ENCODE data around the gene PHLPP1. TPM values are rescaled to one million over a fixed set of nuclear protein-coding genes. Genes with fewer than 3 reads are reported as not detected.

The PHLPP1 gene
- total RNA-seq, 1 experiment from 2014 or later, result 14.1 TPM

DNA sequence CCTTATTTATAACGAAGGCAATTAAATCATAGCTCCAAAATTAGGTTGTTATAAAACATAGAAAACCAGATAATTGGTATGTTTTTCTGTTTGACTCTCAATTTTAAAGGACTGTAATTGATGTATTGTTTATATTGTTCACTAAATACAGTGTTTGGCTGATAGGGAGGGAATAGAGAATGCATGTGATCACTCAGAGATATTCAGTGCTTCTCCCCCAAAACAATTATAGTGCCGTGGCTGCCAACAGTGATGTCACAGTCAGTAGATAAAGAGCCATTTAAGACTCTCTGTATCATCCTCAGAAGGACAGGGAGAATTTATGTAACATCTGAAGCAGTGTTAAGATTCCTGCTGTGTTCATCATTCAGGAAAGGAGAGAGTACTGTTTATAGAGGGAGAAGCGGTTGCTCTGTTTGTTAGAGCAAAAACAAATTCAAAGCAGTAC is 69.6 kb downstream of the PHLPP1 start:
- POLR2A ChIA-PET (ENCODE audit: unreplicated experiment), result no interaction called here
- Histone ChIP-seq H2AFZ (ENCODE audit: low read length) (no peak overlapping the region), H3K27ac (ENCODE audit: low read length) (no peak overlapping the region), H3K27me3 (ENCODE audit: low read length) (no peaks in the 10 kb centered on the region), H3F3A (ENCODE audit: low read length, unreplicated experiment) (no peaks in the 10 kb centered on the region), H3K9me2 (replicated peaks; ENCODE audit: low read length) (no peaks in the 10 kb centered on the region), H3K4me1 (ENCODE audit: insufficient read depth, low read length) (peaks cover 38% of the 10 kb centered on the region), H3K4me3 (ENCODE audit: low read length) (no peak overlapping the region), H3K36me3 (ENCODE audit: low read depth, low read length) (no peaks in the 10 kb centered on the region), H3K4me2 (ENCODE audit: low read length) (no peak overlapping the region), H4K20me1 (ENCODE audit: low read length) (peaks cover 15% of the 10 kb centered on the region), H3K79me2 (ENCODE audit: low read length) (peaks cover 95% of the 10 kb centered on the region), H3K9ac (ENCODE audit: low read length) (no peak overlapping the region), H3K9me3 (ENCODE audit: low read length) (no peaks in the 10 kb centered on the region)
- ATAC-seq (no peak), DNase-seq (no peak)
- CTCF ChIA-PET, result no interaction called here
- TF ChIP-seq, protein P1, sequence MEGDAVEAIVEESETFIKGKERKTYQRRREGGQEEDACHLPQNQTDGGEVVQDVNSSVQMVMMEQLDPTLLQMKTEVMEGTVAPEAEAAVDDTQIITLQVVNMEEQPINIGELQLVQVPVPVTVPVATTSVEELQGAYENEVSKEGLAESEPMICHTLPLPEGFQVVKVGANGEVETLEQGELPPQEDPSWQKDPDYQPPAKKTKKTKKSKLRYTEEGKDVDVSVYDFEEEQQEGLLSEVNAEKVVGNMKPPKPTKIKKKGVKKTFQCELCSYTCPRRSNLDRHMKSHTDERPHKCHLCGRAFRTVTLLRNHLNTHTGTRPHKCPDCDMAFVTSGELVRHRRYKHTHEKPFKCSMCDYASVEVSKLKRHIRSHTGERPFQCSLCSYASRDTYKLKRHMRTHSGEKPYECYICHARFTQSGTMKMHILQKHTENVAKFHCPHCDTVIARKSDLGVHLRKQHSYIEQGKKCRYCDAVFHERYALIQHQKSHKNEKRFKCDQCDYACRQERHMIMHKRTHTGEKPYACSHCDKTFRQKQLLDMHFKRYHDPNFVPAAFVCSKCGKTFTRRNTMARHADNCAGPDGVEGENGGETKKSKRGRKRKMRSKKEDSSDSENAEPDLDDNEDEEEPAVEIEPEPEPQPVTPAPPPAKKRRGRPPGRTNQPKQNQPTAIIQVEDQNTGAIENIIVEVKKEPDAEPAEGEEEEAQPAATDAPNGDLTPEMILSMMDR (conservative IDR thresholded peaks at IDR 0.05; ENCODE audit: low read depth, low read length), result no peak
- TF ChIP-seq EZH2phosphoT487 (IDR thresholded peaks at IDR 0.05; ENCODE audit: borderline replicate concordance, low read length) (no peak), EZH2 (IDR thresholded peaks at IDR 0.05; ENCODE audit: low read length, unreplicated experiment) (no peak)
- no TSS peak for BruUV-seq (replicated peaks)
- intact Hi-C loops (cut with micrococcal nuclease), result no loop called here

DNA sequence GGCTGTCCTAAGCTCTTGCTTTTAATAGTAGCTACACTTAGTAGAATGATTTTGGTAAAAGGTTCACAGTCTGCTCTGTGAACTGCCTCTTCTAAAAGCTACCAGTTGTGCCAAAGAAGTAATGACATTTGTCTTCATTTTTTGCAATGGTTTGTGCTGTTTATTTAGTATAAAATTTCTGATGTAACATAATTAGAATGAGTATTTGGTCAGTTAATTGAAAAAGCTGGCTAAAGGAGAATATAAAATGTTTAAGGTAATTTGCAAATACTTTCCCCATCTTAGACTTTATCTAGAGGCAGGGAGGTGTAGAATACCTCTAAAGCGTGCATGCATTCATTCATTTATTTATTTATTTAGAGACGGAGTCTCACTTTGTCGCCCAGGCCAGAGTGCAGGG is 71.3 kb downstream of the PHLPP1 start:
- H3K79me2 ChIP-seq (ENCODE audit: low read length), result peaks cover 90% of the 10 kb centered on the region
- POLR2A ChIA-PET (ENCODE audit: unreplicated experiment), result no interaction called here
- no peak overlapping the region for H3K9ac ChIP-seq (ENCODE audit: low read length)
- no TSS peak for BruUV-seq (replicated peaks)
- H3K4me1 ChIP-seq (ENCODE audit: insufficient read depth, low read length), result peaks cover 27% of the 10 kb centered on the region
- intact Hi-C loops (cut with micrococcal nuclease), result no loop called here
- no peaks in the 10 kb centered on the region for H3F3A ChIP-seq (ENCODE audit: low read length, unreplicated experiment)
- no peak for DNase-seq
- peaks cover 10% of the 10 kb centered on the region; the same call in 1 of the 2 replicates for H4K20me1 ChIP-seq (ENCODE audit: low read length)
- H3K36me3 ChIP-seq (ENCODE audit: low read depth, low read length), result no peaks in the 10 kb centered on the region
- CTCF ChIA-PET, result no interaction called here
- ATAC-seq, result no peak
- no peak overlapping the region for H2AFZ ChIP-seq (ENCODE audit: low read length)
- H3K27me3 ChIP-seq (ENCODE audit: low read length), result no peaks in the 10 kb centered on the region
- H3K4me3 ChIP-seq (ENCODE audit: low read length), result no peak overlapping the region
- no peak overlapping the region for H3K27ac ChIP-seq (ENCODE audit: low read length)
- TF ChIP-seq EZH2 (IDR thresholded peaks at IDR 0.05; ENCODE audit: low read length, unreplicated experiment), result no peak
- H3K4me2 ChIP-seq (ENCODE audit: low read length), result no peak overlapping the region
- no peaks in the 10 kb centered on the region for H3K9me2 ChIP-seq (replicated peaks; ENCODE audit: low read length)
- no peaks in the 10 kb centered on the region for H3K9me3 ChIP-seq (ENCODE audit: low read length)

DNA sequence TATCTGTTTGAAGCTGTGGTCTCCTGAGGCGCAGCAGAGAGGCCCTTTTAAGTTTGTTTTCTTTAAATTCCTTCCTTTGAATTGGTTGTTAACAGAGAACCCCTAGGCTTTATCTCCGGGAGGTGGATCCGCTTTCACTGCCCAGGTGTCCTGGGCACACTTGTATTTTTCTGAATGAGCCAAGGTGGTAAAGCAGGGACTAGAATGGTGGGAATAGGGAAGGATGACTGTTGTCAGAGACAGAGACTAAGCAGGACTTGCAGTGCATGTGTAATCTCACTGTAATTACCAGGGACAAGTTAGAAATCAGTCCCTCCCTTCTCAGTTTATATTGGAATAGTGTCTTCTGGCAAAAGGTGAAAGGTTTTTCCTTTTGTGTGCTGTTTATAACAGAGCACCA is 72.8 kb downstream of the PHLPP1 start:
- 0 out of 2 replicates have a peak, but pooled peaks cover 4% of the 10 kb centered on the region for H4K20me1 ChIP-seq (ENCODE audit: low read length)
- TF ChIP-seq, protein P1 (conservative IDR thresholded peaks at IDR 0.05; ENCODE audit: low read depth, low read length), result no peak
- no peak for TF ChIP-seq EZH2phosphoT487 (IDR thresholded peaks at IDR 0.05; ENCODE audit: borderline replicate concordance, low read length)
- no peaks in the 10 kb centered on the region for H3K27me3 ChIP-seq (ENCODE audit: low read length)
- H3K4me2 ChIP-seq (ENCODE audit: low read length), result no peak overlapping the region
- no peak overlapping the region for H3K27ac ChIP-seq (ENCODE audit: low read length)
- no peaks in the 10 kb centered on the region for H3F3A ChIP-seq (ENCODE audit: low read length, unreplicated experiment)
- H2AFZ ChIP-seq (ENCODE audit: low read length), result no peak overlapping the region
- H3K9me2 ChIP-seq (replicated peaks; ENCODE audit: low read length), result no peaks in the 10 kb centered on the region
- ATAC-seq (peak; percentile 21; the same call in 1 of the 2 replicates), DNase-seq (no peak)
- intact Hi-C loops (cut with micrococcal nuclease), result no loop called here
- H3K9me3 ChIP-seq (ENCODE audit: low read length), result no peaks in the 10 kb centered on the region
- no peak overlapping the region for H3K4me3 ChIP-seq (ENCODE audit: low read length)
- no TSS peak for BruUV-seq (replicated peaks)
- peaks cover 89% of the 10 kb centered on the region for H3K79me2 ChIP-seq (ENCODE audit: low read length)
- POLR2A ChIA-PET (ENCODE audit: unreplicated experiment), result no interaction called here
- CTCF ChIA-PET, result no interaction called here
- H3K36me3 ChIP-seq (ENCODE audit: low read depth, low read length), result no peaks in the 10 kb centered on the region
- peaks cover 16% of the 10 kb centered on the region for H3K4me1 ChIP-seq (ENCODE audit: insufficient read depth, low read length)
- no peak overlapping the region for H3K9ac ChIP-seq (ENCODE audit: low read length)

All from PC-3 (cell line).